IMR-90 (cell line): ENCODE results near the gene TMCC1.

Experiments used
- BHLHE40 ChIP-seq: fragments of 150-350 bp; IDR thresholded peaks from 2 replicates; pipeline ENCODE4 v1.6.1; 2016; ENCODE audit warnings: mild to moderate bottlenecking, low read depth, low read length
- FOS ChIP-seq: fragments of 150-350 bp; IDR thresholded peaks from 2 replicates; pipeline ENCODE4 v1.6.1; 2016; ENCODE audit warnings: low read depth, low read length
- MAFK ChIP-seq: IDR thresholded peaks from 2 replicates; pipeline ENCODE4 v1.6.1; 2012; ENCODE audit warnings: low read depth, low read length, improper control_type of control experiment
- MXI1 ChIP-seq: IDR thresholded peaks from 2 replicates; pipeline ENCODE4 v1.6.1; 2012; ENCODE audit warnings: low read depth, mild to moderate bottlenecking, low read length, moderate library complexity, borderline replicate concordance
- NFE2L2 ChIP-seq: fragments of 150-350 bp; IDR thresholded peaks from 2 replicates; pipeline ENCODE4 v1.6.1; 2016; ENCODE audit warnings: low read depth, mild to moderate bottlenecking, low read length
- RAD21 ChIP-seq: IDR thresholded peaks from 2 replicates; pipeline ENCODE4 v1.6.1; 2012; ENCODE audit warnings: low read length, improper control_type of control experiment
- SMC3 ChIP-seq: fragments of 150-350 bp; IDR thresholded peaks from 2 replicates; pipeline ENCODE4 v1.6.1; 2016; ENCODE audit warnings: low read depth, mild to moderate bottlenecking, antibody characterized with exemption, low read length, moderate library complexity
- TF ChIP-seq, protein P1 (sequence below): fragments of 150-350 bp; IDR thresholded peaks from 2 replicates; pipeline ENCODE4 v1.6.1; 2017; ENCODE audit warnings: mild to moderate bottlenecking, antibody characterized with exemption, low read length, low read depth
- TF ChIP-seq, protein P2 (sequence below): conservative IDR thresholded peaks from 2 replicates; pipeline ENCODE4 v1.5.1; 2012; ENCODE audit warnings: mild to moderate bottlenecking, low read depth, low read length, improper control_type of control experiment

DNA sequence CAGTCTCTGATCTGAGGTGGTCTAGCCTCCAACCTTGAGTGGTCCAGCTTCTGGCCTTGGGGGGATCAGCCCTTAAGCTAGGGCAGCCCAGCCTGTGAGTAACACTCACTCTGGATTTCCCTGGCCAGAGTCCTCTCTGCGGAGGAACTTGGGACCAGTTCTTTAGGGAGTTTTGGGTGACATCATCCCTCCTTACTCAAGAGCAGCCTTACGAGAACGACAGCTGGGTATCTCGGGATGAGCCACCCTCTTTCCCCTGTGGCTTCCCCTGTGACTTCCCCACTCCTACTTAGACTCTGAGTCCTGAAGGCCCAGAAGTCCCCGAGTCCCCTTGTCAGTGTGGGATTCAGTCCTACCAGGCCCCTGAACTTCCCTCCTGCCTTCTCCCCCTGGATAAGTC, 276.8 kb downstream of the TMCC1 start:
- TF ChIP-seq, protein P1, sequence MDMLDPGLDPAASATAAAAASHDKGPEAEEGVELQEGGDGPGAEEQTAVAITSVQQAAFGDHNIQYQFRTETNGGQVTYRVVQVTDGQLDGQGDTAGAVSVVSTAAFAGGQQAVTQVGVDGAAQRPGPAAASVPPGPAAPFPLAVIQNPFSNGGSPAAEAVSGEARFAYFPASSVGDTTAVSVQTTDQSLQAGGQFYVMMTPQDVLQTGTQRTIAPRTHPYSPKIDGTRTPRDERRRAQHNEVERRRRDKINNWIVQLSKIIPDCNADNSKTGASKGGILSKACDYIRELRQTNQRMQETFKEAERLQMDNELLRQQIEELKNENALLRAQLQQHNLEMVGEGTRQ = no peak
- TF ChIP-seq RAD21 = no peak
- no peak for TF ChIP-seq NFE2L2
- TF ChIP-seq, protein P2, sequence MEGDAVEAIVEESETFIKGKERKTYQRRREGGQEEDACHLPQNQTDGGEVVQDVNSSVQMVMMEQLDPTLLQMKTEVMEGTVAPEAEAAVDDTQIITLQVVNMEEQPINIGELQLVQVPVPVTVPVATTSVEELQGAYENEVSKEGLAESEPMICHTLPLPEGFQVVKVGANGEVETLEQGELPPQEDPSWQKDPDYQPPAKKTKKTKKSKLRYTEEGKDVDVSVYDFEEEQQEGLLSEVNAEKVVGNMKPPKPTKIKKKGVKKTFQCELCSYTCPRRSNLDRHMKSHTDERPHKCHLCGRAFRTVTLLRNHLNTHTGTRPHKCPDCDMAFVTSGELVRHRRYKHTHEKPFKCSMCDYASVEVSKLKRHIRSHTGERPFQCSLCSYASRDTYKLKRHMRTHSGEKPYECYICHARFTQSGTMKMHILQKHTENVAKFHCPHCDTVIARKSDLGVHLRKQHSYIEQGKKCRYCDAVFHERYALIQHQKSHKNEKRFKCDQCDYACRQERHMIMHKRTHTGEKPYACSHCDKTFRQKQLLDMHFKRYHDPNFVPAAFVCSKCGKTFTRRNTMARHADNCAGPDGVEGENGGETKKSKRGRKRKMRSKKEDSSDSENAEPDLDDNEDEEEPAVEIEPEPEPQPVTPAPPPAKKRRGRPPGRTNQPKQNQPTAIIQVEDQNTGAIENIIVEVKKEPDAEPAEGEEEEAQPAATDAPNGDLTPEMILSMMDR = no peak
- no peak for TF ChIP-seq MXI1
- no peak for TF ChIP-seq SMC3
- no peak for TF ChIP-seq FOS
- no peak for TF ChIP-seq BHLHE40
- no peak for TF ChIP-seq MAFK
